ENCODE data around the gene NEDD8.

NEDD8 gene

GRCh38 chr14:24177041-24177825 lies 54.9 kb downstream of the NEDD8 start:
- no peak for DNase-seq

DNA sequence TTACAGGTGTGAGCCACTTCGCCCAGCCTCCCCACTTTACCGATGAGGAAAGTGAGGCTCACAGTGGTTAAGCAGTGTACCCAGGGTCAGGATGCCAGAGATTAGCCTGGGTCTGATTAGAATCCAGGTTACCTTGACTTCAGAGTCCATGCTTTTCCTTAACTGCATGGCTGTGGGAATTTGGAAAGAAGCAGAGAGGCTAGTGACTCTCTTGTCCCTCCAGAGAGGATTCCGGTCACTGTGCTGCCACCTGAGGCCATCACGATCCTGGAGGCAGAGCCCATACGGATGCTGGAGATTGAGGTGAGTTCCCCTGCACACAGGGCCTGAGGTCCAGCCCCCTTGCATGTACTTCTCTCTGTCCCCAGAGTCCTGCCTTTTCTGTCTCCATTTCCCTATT lies 55.6 kb downstream of the NEDD8 start:
- DNase-seq = no peak

DNA sequence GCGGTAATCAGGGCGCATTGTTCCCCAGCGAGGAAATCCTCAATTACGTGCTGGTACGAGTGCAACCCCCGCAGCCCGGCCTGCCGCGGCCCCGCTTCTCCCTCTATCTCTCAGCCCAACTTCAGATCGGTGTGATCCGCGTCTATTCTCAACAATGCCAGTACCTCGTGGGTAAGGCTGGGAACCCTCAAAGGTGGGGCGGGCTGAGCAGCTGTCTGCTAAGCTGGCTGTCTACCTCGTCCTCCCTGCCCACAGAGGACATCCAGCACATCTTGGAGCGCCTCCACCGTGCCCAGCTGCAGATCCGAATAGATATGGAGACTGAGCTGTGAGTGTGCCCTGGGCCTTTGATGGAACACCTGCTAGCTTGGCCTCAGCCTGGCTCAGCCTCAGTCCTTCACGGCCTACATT lies 59.3 kb downstream of the NEDD8 start:
- no peak for DNase-seq

- DNase-seq = no peak
These were observed 59.8 kb downstream of the NEDD8 start for GRCh38 chr14:24172261-24172860.

GRCh38 chr14:24171422-24172260 lies 60.5 kb downstream of the NEDD8 start, which contains the start of gene REC8:
Gene REC8, plus strand, starts transcription at chr14:24172080. Its CDS starts 473 bp downstream, at chr14:24172553.
- peak; percentile 88 to 89 for DNase-seq

- DNase-seq = no peak
These were observed 64.6 kb downstream of the NEDD8 start for GRCh38 chr14:24167469-24168114.
